Measurements from ENCODE around the gene MYO7A.

GRCh38 chr11:77179681-77180080 is 51.6 kb downstream of the MYO7A start:
- no peak for TF ChIP-seq CTCF (IDR thresholded peaks at IDR 0.05)
- TF ChIP-seq POLR2A (IDR thresholded peaks at IDR 0.05) = no peak

Measured in body of pancreas (tissue), 4 donors.